Effector memory CD4-positive, alpha-beta T cell (primary cell): ENCODE measurements around the gene HTR4.

Experiments
- DNase-seq, 3 donors: peaks; one replicate each; pipeline ENCODE4 v3.0.0-alpha.2; 2020
- H3K27ac ChIP-seq: 2 replicates; pipeline ENCODE4 v1.7.0; 2013; ENCODE audit warnings: mild to moderate bottlenecking, low read length, moderate library complexity; ENCODE audit not compliant: insufficient read depth, poor library complexity, severe bottlenecking
- H3K27me3 ChIP-seq: replicated peaks from 2 replicates; pipeline ENCODE4 v1.7.0; 2013; ENCODE audit warnings: mild to moderate bottlenecking, low read length; ENCODE audit not compliant: insufficient read depth, control insufficient read depth, poor library complexity, severe bottlenecking
- H3K36me3 ChIP-seq: 2 replicates; pipeline ENCODE4 v1.7.0; 2013; ENCODE audit warnings: mild to moderate bottlenecking, low read length, moderate library complexity; ENCODE audit not compliant: control insufficient read depth, insufficient read depth
- H3K4me1 ChIP-seq: 2 replicates; pipeline ENCODE4 v1.7.0; 2013; ENCODE audit warnings: low read length, mild to moderate bottlenecking; ENCODE audit not compliant: control insufficient read depth, insufficient read depth, poor library complexity, severe bottlenecking
- H3K4me3 ChIP-seq: 2 replicates; pipeline ENCODE4 v1.7.0; 2013; ENCODE audit warnings: low read length, low read depth, mild to moderate bottlenecking; ENCODE audit not compliant: insufficient read depth, poor library complexity, severe bottlenecking
- H3K9me3 ChIP-seq: 2 replicates; pipeline ENCODE4 v1.7.0; 2013; ENCODE audit warnings: mild to moderate bottlenecking, low read length, moderate library complexity; ENCODE audit not compliant: control insufficient read depth
- total RNA-seq, 3 donors: gene quantifications; one replicate each; lab custom pipeline; 2026; lab: John Stamatoyannopoulos, UW

Gene HTR4, protein sequence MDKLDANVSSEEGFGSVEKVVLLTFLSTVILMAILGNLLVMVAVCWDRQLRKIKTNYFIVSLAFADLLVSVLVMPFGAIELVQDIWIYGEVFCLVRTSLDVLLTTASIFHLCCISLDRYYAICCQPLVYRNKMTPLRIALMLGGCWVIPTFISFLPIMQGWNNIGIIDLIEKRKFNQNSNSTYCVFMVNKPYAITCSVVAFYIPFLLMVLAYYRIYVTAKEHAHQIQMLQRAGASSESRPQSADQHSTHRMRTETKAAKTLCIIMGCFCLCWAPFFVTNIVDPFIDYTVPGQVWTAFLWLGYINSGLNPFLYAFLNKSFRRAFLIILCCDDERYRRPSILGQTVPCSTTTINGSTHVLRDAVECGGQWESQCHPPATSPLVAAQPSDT
- 0 to 0.09 (median 0) reads per million in 3 donors for total RNA-seq

DNA sequence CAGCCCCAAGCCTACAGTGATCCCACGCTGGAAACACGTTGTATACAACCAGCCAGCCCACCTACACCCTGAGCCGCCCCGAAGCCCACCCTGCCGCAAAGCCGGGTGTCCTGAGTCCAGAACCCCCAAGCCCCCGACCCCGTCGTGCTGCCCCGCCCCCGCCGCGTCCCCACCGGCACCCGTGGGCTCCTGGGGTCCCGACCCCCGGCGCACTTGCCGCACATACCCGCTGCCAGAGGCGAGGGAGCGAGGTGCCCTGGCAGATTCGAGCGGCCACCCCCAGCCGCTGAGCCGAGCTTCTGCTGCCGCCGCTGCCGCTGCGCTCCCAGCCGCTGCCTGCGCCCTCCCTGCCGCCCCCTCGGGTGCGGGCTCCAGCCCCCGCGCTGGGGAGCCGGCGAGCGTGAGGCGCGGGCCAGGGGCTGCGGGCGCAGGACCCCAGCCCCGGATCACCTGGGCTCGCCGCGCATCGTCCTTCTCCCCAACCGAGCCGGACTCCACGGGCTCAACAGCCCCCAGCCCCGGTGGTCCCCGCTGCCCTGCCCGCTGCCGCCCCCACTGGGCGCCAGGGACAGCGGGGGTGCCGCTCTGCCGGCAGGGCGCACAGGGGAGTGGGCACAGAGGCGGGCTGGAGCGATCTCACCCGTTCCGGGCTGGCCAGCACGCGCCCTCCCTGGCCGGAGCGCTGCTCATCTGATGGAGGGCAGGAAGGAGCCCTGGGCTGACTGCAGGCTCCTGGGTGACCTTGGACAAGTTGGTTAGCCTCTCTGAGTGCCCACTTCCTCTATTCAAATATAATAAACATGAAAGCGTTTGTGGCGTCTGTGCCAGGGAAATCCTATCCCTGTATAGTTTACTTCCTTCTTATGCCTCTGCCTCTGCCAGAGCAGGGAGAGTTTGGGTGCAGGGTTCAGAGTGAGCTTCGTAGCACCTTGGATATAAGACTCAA lies at the start of gene HTR4:
Gene HTR4, minus strand, starts transcription at position 692 of the 946 bp plus-strand sequence. CDS start 17,513 bp downstream, outside the sequence.
- H3K4me1 ChIP-seq: no peaks in the 10 kb centered on the region
- no peak for DNase-seq
- H3K27ac ChIP-seq: no peak within 1 kb of the TSS
- no peaks in the 10 kb centered on the region for H3K9me3 ChIP-seq
- H3K27me3 ChIP-seq: no peaks in the 10 kb centered on the region
- no peaks in the 10 kb centered on the region for H3K36me3 ChIP-seq
- no peak within 1 kb of the TSS for H3K4me3 ChIP-seq

DNA sequence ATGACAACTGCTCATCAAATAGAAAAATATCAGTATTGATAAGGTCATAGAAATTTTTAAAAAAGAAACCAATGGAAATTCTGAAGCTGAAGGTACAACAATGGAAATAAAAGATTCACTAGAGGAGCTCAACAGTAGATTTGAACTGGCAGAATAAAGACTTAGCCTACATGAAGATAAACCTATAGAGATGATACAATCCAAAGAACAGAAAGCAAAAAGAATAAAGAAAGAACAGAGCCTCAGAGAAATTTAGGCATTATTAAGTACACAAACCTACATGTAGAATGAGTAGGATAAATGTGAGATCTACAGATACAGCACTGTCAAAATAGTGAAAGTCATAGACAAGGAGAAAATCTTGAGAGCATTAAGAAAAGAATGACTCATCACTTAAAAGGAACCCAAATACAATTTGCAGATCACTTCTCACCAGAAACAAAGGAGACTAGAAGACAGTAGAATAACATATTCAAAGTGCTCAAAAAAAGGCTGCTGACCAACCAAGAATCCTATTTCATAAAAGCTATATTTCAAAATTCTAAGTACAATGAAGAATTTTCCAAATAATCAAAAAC lies 47.8 kb upstream of the HTR4 start:
- no peaks in the 10 kb centered on the region for H3K27me3 ChIP-seq
- no peaks in the 10 kb centered on the region for H3K36me3 ChIP-seq
- DNase-seq: no peak
- H3K4me3 ChIP-seq: no peak overlapping the region
- H3K27ac ChIP-seq: no peak overlapping the region
- H3K9me3 ChIP-seq: no peaks in the 10 kb centered on the region
- no peaks in the 10 kb centered on the region for H3K4me1 ChIP-seq

DNA sequence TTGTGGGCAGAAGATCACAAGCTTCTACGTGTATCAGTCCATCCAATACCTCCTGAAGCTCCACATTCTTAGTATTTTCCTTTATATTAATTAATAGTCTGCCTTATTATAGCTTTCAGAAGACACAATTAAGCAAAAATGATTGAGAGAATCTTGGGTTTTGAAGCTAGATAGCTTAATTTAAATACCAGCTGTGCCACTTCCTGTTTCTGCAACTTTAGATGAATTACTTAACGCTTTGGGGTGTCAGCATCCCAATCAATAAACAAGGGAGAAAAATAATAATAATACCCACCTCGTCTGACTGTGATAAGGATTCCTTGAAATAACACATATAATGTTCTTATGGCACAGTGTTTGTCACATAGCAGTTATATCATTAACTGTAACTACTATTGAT lies 44.7 kb upstream of the HTR4 start:
- no peak overlapping the region for H3K4me3 ChIP-seq
- H3K4me1 ChIP-seq: no peaks in the 10 kb centered on the region
- H3K27ac ChIP-seq: no peak overlapping the region
- no peaks in the 10 kb centered on the region for H3K9me3 ChIP-seq
- DNase-seq: no peak
- no peaks in the 10 kb centered on the region for H3K27me3 ChIP-seq
- no peaks in the 10 kb centered on the region for H3K36me3 ChIP-seq

DNA sequence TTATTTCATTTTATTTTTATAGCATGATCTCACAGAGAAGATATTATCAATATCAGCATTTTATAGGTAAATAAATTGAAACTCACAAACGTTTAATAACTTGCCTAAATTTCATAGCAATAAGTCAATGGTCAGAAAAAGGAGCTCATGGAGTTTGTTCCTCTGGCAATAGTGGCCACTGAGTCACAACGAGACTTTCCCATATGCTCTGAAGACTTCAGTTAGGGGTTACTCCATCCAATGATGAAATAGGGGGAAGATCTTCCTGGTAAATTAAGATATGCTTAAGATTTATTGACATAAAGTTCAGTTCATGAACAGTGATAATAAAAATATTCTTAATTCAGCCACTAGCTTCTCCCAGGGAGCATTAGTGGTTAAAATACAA lies 43.5 kb upstream of the HTR4 start:
- no peak overlapping the region for H3K27ac ChIP-seq

DNA sequence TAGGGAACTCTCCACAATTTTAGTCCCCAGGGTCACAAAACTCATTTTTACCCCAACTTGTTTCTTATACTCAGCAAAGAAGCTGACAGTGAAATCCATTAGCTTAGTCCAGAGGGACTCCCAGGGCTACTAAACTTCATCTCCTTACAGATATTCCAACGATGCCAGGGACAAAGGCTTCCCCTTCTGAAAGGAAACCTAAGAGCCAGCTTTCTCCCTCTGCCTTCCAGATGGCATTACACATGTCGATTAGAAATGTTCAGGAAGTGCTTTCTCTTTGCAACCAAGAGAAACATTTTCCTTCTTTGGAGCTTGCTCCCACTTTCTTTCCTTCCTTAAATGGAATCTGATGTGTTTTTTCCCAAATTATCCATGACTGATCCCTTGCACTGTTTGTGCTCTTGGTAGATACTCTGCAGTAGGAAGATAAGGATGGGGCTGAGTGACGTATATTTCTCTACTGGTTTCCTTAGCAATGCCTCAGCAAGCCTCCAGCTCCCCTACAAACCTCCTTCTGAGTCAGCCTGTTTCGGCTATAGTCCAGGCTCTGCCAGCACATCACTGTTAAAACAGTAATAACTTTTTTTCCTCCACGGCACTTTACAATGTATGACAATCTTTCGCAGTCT lies 43.0 kb upstream of the HTR4 start:
- Histone ChIP-seq H3K36me3 (no peaks in the 10 kb centered on the region), H3K4me1 (no peaks in the 10 kb centered on the region), H3K27ac (no peak overlapping the region), H3K27me3 (no peaks in the 10 kb centered on the region), H3K4me3 (no peak overlapping the region), H3K9me3 (no peaks in the 10 kb centered on the region)
- no peak for DNase-seq

More for the DNA sequence above, 43.5 kb upstream of the HTR4 start:
- DNase-seq: no peak
- Histone ChIP-seq H3K4me1 (no peaks in the 10 kb centered on the region), H3K4me3 (no peak overlapping the region), H3K9me3 (no peaks in the 10 kb centered on the region), H3K27me3 (no peaks in the 10 kb centered on the region), H3K36me3 (no peaks in the 10 kb centered on the region)

DNA sequence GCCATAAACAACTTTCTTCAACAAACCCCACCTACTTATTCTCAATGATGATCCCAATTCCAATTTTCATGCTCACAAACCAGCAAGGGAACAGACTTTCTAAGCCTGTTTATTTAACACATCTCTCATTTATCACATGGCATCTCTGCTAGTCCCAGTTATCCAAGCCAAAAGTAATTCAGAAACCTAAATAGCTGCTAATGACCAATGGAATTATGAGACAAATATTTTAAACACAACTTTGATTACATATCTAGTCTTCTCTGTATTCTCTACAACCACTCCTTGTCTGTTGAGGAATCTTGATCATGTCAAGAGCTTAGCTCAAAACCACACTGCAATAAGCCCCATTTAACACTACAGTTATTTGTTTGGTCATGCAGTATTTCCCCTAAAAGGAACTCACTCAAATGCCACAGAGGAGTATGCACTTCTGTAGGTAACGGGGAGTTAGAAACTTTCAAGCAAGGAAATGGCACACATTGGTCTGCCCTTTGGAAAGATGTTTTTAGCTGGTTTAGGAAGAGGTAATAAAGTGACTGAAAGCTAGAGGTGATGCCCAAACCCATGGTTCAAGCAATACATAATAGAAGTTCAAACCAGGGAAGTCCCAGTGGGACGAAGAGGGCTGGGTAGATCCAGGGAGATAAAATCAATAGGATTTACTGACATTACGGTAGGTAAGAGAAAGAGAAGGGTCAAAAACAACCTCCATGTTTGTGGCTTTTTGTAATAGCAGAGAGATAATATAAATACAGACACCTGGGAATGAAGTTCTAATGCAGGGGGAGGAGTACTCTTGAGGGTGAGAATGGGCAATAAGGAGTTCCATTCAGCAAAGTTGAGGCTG lies 42.1 kb upstream of the HTR4 start:
- no peak for DNase-seq
- H3K27ac ChIP-seq: no peak overlapping the region
- H3K4me1 ChIP-seq: no peaks in the 10 kb centered on the region
- H3K36me3 ChIP-seq: no peaks in the 10 kb centered on the region
- no peaks in the 10 kb centered on the region for H3K9me3 ChIP-seq
- H3K27me3 ChIP-seq: no peaks in the 10 kb centered on the region
- H3K4me3 ChIP-seq: no peak overlapping the region

DNA sequence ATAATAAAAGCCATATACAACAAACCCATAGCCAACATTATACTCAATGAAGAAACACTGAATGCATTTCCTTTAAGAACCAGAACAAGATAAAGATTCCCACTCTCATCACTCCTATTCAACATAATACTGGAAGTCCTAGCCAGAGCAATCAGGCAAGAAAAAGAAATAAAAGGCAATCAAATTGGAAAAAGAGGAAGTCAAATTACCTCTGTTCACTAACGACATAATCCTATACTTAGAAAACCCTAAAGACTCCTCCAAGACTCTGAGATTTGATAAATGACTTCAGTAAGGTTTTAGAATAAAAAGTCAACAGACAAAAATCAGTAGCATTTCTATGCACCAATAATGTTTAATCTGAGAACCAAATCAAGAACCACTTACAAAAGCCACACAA lies 36.6 kb upstream of the HTR4 start:
- Histone ChIP-seq H3K27ac (no peak overlapping the region), H3K36me3 (no peaks in the 10 kb centered on the region), H3K27me3 (no peaks in the 10 kb centered on the region), H3K4me1 (no peaks in the 10 kb centered on the region), H3K9me3 (no peaks in the 10 kb centered on the region), H3K4me3 (no peak overlapping the region)
- DNase-seq: no peak

DNA sequence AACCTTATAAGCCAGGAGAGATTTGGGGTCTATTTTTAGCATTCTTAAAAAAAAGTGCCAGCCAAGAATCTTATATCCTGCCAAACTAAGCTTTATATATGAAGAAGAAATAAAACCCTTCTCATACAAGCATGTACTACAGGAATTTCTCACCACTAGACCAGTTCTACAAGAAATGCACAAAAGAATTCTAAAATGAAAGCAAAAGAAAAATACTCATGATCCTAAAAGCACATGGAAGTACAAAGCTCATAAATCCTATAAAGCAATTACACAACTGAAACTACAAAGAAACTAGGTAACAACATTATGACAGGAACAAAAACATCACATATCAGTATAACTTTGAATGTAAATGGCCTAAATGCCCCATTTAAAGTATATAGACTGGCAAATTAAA lies 34.5 kb upstream of the HTR4 start:
- Histone ChIP-seq H3K27me3 (no peaks in the 10 kb centered on the region), H3K9me3 (no peaks in the 10 kb centered on the region), H3K27ac (no peak overlapping the region), H3K4me1 (no peaks in the 10 kb centered on the region), H3K36me3 (no peaks in the 10 kb centered on the region), H3K4me3 (no peak overlapping the region)
- no peak for DNase-seq

DNA sequence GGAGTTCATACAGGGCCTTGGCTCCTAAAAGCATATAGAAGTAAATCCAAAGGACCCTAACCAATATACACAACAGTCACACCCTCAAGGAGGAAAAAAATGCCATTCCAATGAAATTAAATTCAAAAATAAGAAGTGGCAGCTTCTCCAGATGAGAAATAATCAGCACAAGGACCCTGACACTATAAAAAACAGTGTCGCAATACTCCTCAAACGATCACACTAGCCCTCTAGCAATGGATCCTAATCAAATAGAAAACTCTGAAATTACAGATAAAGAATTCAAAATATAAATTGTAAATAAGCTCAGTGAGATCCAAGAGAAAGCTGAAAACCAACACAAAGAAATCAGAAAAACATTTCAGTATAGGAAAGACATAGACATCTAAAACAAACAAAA lies 33.5 kb upstream of the HTR4 start:
- Histone ChIP-seq H3K4me1 (no peaks in the 10 kb centered on the region), H3K36me3 (no peaks in the 10 kb centered on the region), H3K4me3 (no peak overlapping the region), H3K27me3 (no peaks in the 10 kb centered on the region), H3K27ac (no peak overlapping the region), H3K9me3 (no peaks in the 10 kb centered on the region)
- DNase-seq: no peak
